HuH-7.5 (cell line): ENCODE results near the gene FANCB.

ENCODE experiments used
- DNase-seq: peaks from one replicate; pipeline ENCODE4 v3.0.0; 2011; ENCODE audit warnings: low spot score

FANCB gene

GRCh38 chrX:14872851-14873675 lies at the start of gene FANCB, which contains the start of gene MOSPD2:
Gene FANCB (minus strand): TSS chrX:14873069. CDS start chrX:14865510, 7,559 bp downstream.
Gene MOSPD2 (plus strand): TSS chrX:14873421. CDS start chrX:14873529, 108 bp downstream.
- peak; percentile 59 for DNase-seq

- no peak for DNase-seq
These were observed 49.6 kb upstream of the FANCB start for GRCh38 chrX:14922437-14922836.

DNA sequence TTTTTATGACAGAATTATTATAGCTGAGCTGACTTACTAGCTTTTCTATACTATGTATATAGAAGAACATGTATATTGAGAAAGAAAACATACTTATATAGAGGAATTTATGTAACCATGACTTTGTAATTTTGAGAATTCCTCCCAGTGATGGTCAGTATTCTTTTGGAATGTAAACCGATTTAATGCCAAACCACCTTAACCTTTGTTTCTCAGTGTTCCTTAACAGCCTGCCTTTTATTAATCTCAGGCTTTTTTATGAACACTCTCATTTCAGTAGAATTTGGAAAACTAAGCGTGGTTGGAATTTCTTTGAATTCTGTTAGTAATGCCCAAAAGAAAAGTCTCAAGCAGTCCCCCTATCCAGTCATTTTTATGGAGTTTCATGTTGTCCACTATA lies 47.3 kb upstream of the FANCB start:
- no peak for DNase-seq

- no peak for DNase-seq
These were observed 46.5 kb upstream of the FANCB start for GRCh38 chrX:14919407-14919806.

GRCh38 chrX:14916017-14916674 lies 43.3 kb upstream of the FANCB start:
- DNase-seq = no peak

DNA sequence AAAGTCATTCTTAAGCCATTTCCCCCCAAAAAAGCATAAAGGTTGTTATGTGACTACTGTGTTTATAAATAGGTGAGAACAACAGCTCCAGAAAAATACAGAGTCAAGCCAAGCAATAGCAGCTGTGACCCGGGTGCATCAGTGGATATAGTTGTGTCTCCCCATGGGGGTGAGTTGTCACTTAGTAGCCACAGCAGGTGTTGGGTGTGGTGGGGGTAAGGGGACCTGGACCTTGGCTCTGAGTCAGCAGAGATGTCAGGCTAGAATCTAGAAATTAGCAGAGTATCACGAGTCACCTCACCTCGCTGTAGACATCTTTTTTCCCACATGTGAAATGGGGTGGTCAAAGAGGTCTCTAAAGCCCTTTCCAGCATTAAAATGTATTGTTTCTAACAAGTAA lies 42.7 kb upstream of the FANCB start:
- DNase-seq = no peak

DNA sequence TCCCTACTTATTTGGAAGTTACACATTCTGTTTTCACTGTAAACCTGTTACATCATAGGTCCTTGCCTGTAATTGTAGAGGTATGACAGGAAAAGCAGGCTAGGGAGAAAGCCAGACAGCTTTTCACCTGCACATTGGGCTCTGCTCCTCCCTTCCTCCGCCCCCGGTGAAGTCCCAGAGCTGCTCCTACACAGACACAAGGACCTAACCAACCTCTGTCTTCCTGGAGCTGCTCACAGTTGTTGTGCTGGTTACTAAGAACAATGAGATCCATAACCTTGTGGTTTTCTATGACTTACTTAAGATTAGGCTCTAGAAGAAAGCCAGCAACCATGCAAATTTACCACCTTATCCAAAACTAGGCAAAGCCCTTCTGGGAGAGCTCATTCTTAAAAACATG lies 40.4 kb upstream of the FANCB start:
- DNase-seq = no peak

DNA sequence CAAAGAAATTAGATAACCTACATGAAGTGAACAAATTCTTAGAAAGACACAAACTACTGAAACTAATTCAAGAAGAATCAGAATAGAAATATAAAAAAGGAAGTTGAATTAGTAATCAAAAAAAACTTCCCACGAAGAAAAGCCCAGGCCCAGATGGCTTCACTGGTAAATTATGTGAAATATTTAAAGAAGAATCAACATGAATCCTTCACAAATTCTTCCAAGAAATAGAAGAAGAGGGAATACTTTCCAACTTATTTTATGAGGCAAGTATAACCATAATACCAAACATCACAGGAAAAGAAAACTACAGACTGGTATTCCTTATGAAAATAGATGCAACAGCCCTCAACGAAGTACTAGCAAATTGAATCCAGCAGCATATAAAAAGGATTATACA lies 31.0 kb upstream of the FANCB start:
- no peak for DNase-seq

DNA sequence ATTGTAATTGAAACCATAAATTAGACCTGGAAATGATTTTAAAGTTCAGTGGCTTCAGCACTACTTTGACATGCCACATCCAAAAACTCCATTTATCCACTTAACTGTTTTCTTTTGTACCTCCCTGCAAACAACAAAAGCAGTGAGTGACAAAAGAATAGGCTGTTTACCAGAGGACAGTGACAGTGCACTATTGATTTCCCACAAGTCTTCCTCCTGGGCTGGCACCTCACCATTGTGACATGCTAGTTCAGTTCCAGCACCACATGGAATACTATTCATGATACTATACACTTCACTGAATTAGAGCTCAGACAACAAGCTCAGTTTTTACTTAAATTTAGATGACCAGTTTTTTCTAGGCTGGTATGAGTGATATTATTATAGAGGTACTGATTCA lies 29.7 kb upstream of the FANCB start:
- no peak for DNase-seq

GRCh38 chrX:14899607-14900006 lies 26.7 kb upstream of the FANCB start:
- DNase-seq = no peak

GRCh38 chrX:14897042-14897441 lies 24.2 kb upstream of the FANCB start:
- no peak for DNase-seq

DNA sequence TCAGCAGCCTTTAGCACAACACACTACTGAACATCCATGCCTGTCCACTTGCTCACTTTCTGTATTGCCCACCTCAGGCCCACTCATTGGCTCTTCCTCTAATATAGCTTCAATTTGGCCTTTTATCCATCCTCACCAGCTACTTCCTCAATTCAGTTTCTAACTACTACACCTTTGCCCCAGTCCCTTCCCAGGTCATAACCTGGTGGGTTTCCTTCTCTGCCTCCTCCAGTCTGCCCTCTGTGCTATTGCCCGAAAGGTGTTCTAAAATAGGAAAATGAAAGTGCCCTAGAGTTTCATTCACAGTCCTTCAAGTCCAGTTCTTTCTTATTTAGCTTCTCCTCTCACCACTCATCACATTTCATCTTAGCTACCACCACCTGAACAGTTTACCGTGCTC lies 23.4 kb upstream of the FANCB start:
- DNase-seq = no peak

GRCh38 chrX:14886252-14886651 lies 13.4 kb upstream of the FANCB start:
- no peak for DNase-seq

DNA sequence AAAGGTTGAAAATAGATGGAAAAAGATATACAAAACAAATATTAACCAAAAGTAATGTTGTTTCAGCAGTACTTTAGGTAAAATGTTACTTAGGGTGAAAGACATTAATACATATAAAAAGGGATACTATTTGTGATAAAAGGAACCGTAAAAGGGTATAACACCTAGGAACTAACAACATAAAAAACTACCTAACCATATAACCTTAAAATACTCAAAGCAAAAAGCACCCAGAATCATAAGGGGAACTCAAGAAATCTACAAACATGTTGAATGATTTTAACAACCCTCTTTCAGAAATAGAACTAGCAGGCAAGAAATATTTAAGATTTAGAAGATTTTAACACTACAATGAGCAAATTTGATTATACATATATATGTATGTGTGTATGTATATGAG lies 11.8 kb upstream of the FANCB start:
- DNase-seq = no peak

- DNase-seq = no peak
These were observed 11.0 kb upstream of the FANCB start for GRCh38 chrX:14883826-14884225.

- no peak for DNase-seq
These were observed 2.8 kb upstream of the FANCB start for GRCh38 chrX:14875624-14876023.

DNA sequence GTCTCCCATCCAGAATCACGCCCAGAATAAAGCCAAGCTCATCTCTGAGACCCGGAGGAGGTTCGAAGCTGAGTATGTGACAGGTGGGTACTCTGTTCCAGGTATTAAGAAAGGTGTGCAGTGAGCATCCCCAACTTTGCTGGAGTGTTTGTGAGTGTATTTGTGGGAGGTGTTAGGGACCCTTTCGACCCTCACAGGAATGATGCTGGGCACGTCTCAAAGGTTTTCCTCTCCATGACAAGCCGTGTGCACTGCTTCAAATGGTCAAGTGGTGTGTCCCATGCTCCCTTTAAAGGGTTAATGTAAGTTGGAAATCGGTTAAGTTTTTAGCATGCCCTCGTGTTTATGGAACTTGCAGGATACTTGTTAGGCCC lies 794 bp upstream of the FANCB start:
- no peak for DNase-seq

GRCh38 chrX:14872355-14872754 lies 514 bp downstream of the FANCB start:
- DNase-seq = no peak

- DNase-seq = no peak
These were observed 1.1 kb downstream of the FANCB start for GRCh38 chrX:14871767-14872166.

- no peak for DNase-seq
These were observed 7.7 kb downstream of the FANCB start for GRCh38 chrX:14865201-14865600.

- DNase-seq = no peak
These were observed 8.2 kb downstream of the FANCB start for GRCh38 chrX:14864631-14865030.

DNA sequence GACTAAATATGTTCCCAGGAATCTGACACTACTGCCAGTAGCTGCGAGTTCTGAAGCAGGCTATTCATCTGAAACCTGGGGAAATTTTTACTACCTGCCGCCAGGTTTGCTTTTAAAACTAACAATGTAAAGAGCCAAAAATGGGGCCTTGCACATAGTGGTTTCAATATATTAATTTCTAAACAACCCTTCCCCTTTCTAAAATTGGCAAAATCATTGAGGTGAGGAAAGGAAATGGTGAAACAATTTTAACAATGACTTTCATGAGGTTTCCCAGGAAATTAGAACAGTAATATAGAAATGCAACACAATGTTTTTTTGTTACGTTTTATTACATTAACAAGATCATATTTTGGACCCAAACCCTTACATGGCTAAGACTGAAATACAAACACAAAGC lies 21.3 kb downstream of the FANCB start:
- DNase-seq = no peak

DNA sequence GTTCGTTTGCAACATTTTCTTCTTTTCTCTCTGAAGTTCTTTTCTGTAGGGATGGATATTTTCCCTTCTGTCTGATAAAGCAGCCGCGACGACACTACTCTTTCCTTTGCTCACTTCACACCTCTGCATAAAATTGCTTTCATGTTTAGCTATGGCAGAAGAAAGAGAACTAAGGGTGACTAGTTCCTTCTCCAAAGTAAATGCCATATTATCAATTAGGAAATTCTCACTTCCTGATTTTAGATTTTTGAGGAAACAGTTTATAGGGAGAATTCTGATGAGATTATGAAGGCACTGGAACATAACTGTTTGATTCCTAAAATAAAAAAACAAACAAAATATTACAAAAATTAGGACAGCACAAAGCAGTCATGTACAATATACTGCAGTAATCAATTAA lies 29.2 kb downstream of the FANCB start:
- no peak for DNase-seq

- no peak for DNase-seq
These were observed 35.7 kb downstream of the FANCB start for GRCh38 chrX:14837155-14837554.
